ENCODE data around the gene ELL2.

The ELL2 gene

GRCh38 chr5:95993776-95994175, 32.1 kb upstream of the ELL2 start:
- H3K4me1 ChIP-seq (ENCODE audit: control insufficient read depth in 1 of 2, insufficient read depth in 2 of 2, low read length in 2 of 2): no peaks in the 10 kb centered on the region
- no peaks in the 10 kb centered on the region for H3K9me3 ChIP-seq (ENCODE audit: control insufficient read depth in 1 of 2, low read length in 2 of 2)
- no peak overlapping the region for H3K4me3 ChIP-seq (ENCODE audit: low read depth in 1 of 2, low read length in 2 of 2)
- H3K27me3 ChIP-seq (ENCODE audit: low read depth, low read length): no peaks in the 10 kb centered on the region
- no peaks in the 10 kb centered on the region for H3K36me3 ChIP-seq (ENCODE audit: control insufficient read depth in 1 of 2, insufficient read depth in 2 of 2, low read length in 2 of 2)
- H3K27ac ChIP-seq (ENCODE audit: low read length): no peak overlapping the region

- H3K4me3 ChIP-seq (ENCODE audit: low read depth in 1 of 2, low read length in 2 of 2): no peak overlapping the region
- no peaks in the 10 kb centered on the region for H3K27me3 ChIP-seq (ENCODE audit: low read depth, low read length)
- no peaks in the 10 kb centered on the region for H3K4me1 ChIP-seq (ENCODE audit: control insufficient read depth in 1 of 2, insufficient read depth in 2 of 2, low read length in 2 of 2)
- H3K9me3 ChIP-seq (ENCODE audit: control insufficient read depth in 1 of 2, low read length in 2 of 2): no peaks in the 10 kb centered on the region
- no peaks in the 10 kb centered on the region for H3K36me3 ChIP-seq (ENCODE audit: control insufficient read depth in 1 of 2, insufficient read depth in 2 of 2, low read length in 2 of 2)
- no peak overlapping the region for H3K27ac ChIP-seq (ENCODE audit: low read length)
Observed at GRCh38 chr5:95993266-95993665, 31.6 kb upstream of the ELL2 start.

GRCh38 chr5:95989283-95990048, 27.8 kb upstream of the ELL2 start:
- Histone ChIP-seq H3K4me3 (ENCODE audit: low read depth in 1 of 2, low read length in 2 of 2) (no peak overlapping the region), H3K27ac (ENCODE audit: low read length) (no peak overlapping the region), H3K4me1 (ENCODE audit: control insufficient read depth in 1 of 2, insufficient read depth in 2 of 2, low read length in 2 of 2) (peaks cover 0 to 14% of the 10 kb centered on the region in 2 donors), H3K36me3 (ENCODE audit: control insufficient read depth in 1 of 2, insufficient read depth in 2 of 2, low read length in 2 of 2) (no peaks in the 10 kb centered on the region), H3K27me3 (ENCODE audit: low read depth, low read length) (no peaks in the 10 kb centered on the region), H3K9me3 (ENCODE audit: control insufficient read depth in 1 of 2, low read length in 2 of 2) (no peaks in the 10 kb centered on the region)

GRCh38 chr5:95988877-95989276, 27.2 kb upstream of the ELL2 start:
- Histone ChIP-seq H3K4me3 (ENCODE audit: low read depth in 1 of 2, low read length in 2 of 2) (no peak overlapping the region), H3K36me3 (ENCODE audit: control insufficient read depth in 1 of 2, insufficient read depth in 2 of 2, low read length in 2 of 2) (no peaks in the 10 kb centered on the region), H3K27me3 (ENCODE audit: low read depth, low read length) (no peaks in the 10 kb centered on the region), H3K4me1 (ENCODE audit: control insufficient read depth in 1 of 2, insufficient read depth in 2 of 2, low read length in 2 of 2) (peaks cover 0 to 14% of the 10 kb centered on the region in 2 donors), H3K9me3 (ENCODE audit: control insufficient read depth in 1 of 2, low read length in 2 of 2) (no peaks in the 10 kb centered on the region), H3K27ac (ENCODE audit: low read length) (no peak overlapping the region)

GRCh38 chr5:95988094-95988493, 26.4 kb upstream of the ELL2 start:
- no peak overlapping the region for H3K4me3 ChIP-seq (ENCODE audit: low read depth in 1 of 2, low read length in 2 of 2)
- no peak overlapping the region for H3K27ac ChIP-seq (ENCODE audit: low read length)
- no peaks in the 10 kb centered on the region for H3K36me3 ChIP-seq (ENCODE audit: control insufficient read depth in 1 of 2, insufficient read depth in 2 of 2, low read length in 2 of 2)
- H3K27me3 ChIP-seq (ENCODE audit: low read depth, low read length): no peaks in the 10 kb centered on the region
- peaks cover 0 to 14% of the 10 kb centered on the region in 2 donors for H3K4me1 ChIP-seq (ENCODE audit: control insufficient read depth in 1 of 2, insufficient read depth in 2 of 2, low read length in 2 of 2)
- H3K9me3 ChIP-seq (ENCODE audit: control insufficient read depth in 1 of 2, low read length in 2 of 2): no peaks in the 10 kb centered on the region

- H3K36me3 ChIP-seq (ENCODE audit: control insufficient read depth in 1 of 2, insufficient read depth in 2 of 2, low read length in 2 of 2): no peaks in the 10 kb centered on the region
- peaks cover 0 to 14% of the 10 kb centered on the region in 2 donors for H3K4me1 ChIP-seq (ENCODE audit: control insufficient read depth in 1 of 2, insufficient read depth in 2 of 2, low read length in 2 of 2)
- H3K4me3 ChIP-seq (ENCODE audit: low read depth in 1 of 2, low read length in 2 of 2): no peak overlapping the region
- H3K27me3 ChIP-seq (ENCODE audit: low read depth, low read length): no peaks in the 10 kb centered on the region
- no peak overlapping the region for H3K27ac ChIP-seq (ENCODE audit: low read length)
- no peaks in the 10 kb centered on the region for H3K9me3 ChIP-seq (ENCODE audit: control insufficient read depth in 1 of 2, low read length in 2 of 2)
Observed at GRCh38 chr5:95986937-95987520, 25.4 kb upstream of the ELL2 start.

- Histone ChIP-seq H3K4me3 (ENCODE audit: low read depth in 1 of 2, low read length in 2 of 2) (no peak overlapping the region), H3K27ac (ENCODE audit: low read length) (no peak overlapping the region), H3K9me3 (ENCODE audit: control insufficient read depth in 1 of 2, low read length in 2 of 2) (no peaks in the 10 kb centered on the region), H3K36me3 (ENCODE audit: control insufficient read depth in 1 of 2, insufficient read depth in 2 of 2, low read length in 2 of 2) (no peaks in the 10 kb centered on the region), H3K27me3 (ENCODE audit: low read depth, low read length) (no peaks in the 10 kb centered on the region), H3K4me1 (ENCODE audit: control insufficient read depth in 1 of 2, insufficient read depth in 2 of 2, low read length in 2 of 2) (peaks cover 0 to 14% of the 10 kb centered on the region in 2 donors)
Observed at GRCh38 chr5:95986001-95986400, 24.4 kb upstream of the ELL2 start.

GRCh38 chr5:95985249-95985648, 23.6 kb upstream of the ELL2 start:
- H3K27ac ChIP-seq (ENCODE audit: low read length): no peak overlapping the region
- H3K36me3 ChIP-seq (ENCODE audit: control insufficient read depth in 1 of 2, insufficient read depth in 2 of 2, low read length in 2 of 2): no peaks in the 10 kb centered on the region
- H3K4me3 ChIP-seq (ENCODE audit: low read depth in 1 of 2, low read length in 2 of 2): no peak overlapping the region
- H3K27me3 ChIP-seq (ENCODE audit: low read depth, low read length): no peaks in the 10 kb centered on the region
- peaks cover 0 to 14% of the 10 kb centered on the region in 2 donors for H3K4me1 ChIP-seq (ENCODE audit: control insufficient read depth in 1 of 2, insufficient read depth in 2 of 2, low read length in 2 of 2)
- no peaks in the 10 kb centered on the region for H3K9me3 ChIP-seq (ENCODE audit: control insufficient read depth in 1 of 2, low read length in 2 of 2)

- peaks cover 0 to 14% of the 10 kb centered on the region in 2 donors for H3K4me1 ChIP-seq (ENCODE audit: control insufficient read depth in 1 of 2, insufficient read depth in 2 of 2, low read length in 2 of 2)
- no peaks in the 10 kb centered on the region for H3K9me3 ChIP-seq (ENCODE audit: control insufficient read depth in 1 of 2, low read length in 2 of 2)
- no peaks in the 10 kb centered on the region for H3K27me3 ChIP-seq (ENCODE audit: low read depth, low read length)
- no peaks in the 10 kb centered on the region for H3K36me3 ChIP-seq (ENCODE audit: control insufficient read depth in 1 of 2, insufficient read depth in 2 of 2, low read length in 2 of 2)
- no peak overlapping the region for H3K4me3 ChIP-seq (ENCODE audit: low read depth in 1 of 2, low read length in 2 of 2)
- no peak overlapping the region for H3K27ac ChIP-seq (ENCODE audit: low read length)
Observed at GRCh38 chr5:95984287-95984938, 22.8 kb upstream of the ELL2 start.

- H3K36me3 ChIP-seq (ENCODE audit: control insufficient read depth in 1 of 2, insufficient read depth in 2 of 2, low read length in 2 of 2): no peaks in the 10 kb centered on the region
- no peaks in the 10 kb centered on the region for H3K9me3 ChIP-seq (ENCODE audit: control insufficient read depth in 1 of 2, low read length in 2 of 2)
- no peak overlapping the region for H3K27ac ChIP-seq (ENCODE audit: low read length)
- H3K4me1 ChIP-seq (ENCODE audit: control insufficient read depth in 1 of 2, insufficient read depth in 2 of 2, low read length in 2 of 2): peaks cover 0 to 14% of the 10 kb centered on the region in 2 donors
- H3K4me3 ChIP-seq (ENCODE audit: low read depth in 1 of 2, low read length in 2 of 2): no peak overlapping the region
- H3K27me3 ChIP-seq (ENCODE audit: low read depth, low read length): no peaks in the 10 kb centered on the region
Observed at GRCh38 chr5:95983509-95983908, 21.9 kb upstream of the ELL2 start.

GRCh38 chr5:95983080-95983479, 21.4 kb upstream of the ELL2 start:
- Histone ChIP-seq H3K27me3 (ENCODE audit: low read depth, low read length) (no peaks in the 10 kb centered on the region), H3K4me1 (ENCODE audit: control insufficient read depth in 1 of 2, insufficient read depth in 2 of 2, low read length in 2 of 2) (peaks cover 0 to 14% of the 10 kb centered on the region in 2 donors), H3K36me3 (ENCODE audit: control insufficient read depth in 1 of 2, insufficient read depth in 2 of 2, low read length in 2 of 2) (no peaks in the 10 kb centered on the region), H3K4me3 (ENCODE audit: low read depth in 1 of 2, low read length in 2 of 2) (no peak overlapping the region), H3K27ac (ENCODE audit: low read length) (no peak overlapping the region), H3K9me3 (ENCODE audit: control insufficient read depth in 1 of 2, low read length in 2 of 2) (no peaks in the 10 kb centered on the region)

Measured in muscle layer of duodenum (tissue), 2 donors.